Measurements from ENCODE around the gene MAIP1.

Gene MAIP1

DNA sequence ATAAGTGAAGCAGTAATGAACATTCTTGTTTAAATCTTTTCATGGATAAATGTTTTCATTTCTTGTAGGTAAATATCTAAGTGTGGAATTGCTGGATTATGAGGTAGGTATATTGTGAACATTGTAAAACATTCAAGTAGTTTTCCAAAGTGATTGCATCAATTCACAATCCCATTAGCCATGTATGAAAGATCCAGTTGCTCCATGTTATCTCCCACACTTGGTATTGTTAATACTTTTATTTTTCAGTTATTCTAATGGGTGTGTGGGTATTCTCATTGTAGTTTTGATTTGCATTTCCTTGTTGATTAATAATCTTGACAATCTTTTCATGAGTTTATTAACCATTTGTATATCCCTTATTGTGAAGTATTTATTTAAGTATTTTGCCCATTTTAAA, 50.3 kb downstream of the MAIP1 start:
- Histone ChIP-seq H3K27ac (ENCODE audit: low read depth, low read length) (no peak overlapping the region), H3K36me3 (ENCODE audit: insufficient read depth, low read length) (no peaks in the 10 kb centered on the region), H3K4me3 (ENCODE audit: low read depth, low read length) (no peak overlapping the region), H3K27me3 (ENCODE audit: insufficient read depth, low read length) (0 out of 2 replicates have a peak, but pooled peaks cover 3% of the 10 kb centered on the region), H2AFZ (ENCODE audit: low read length, unreplicated experiment) (no peak overlapping the region), H3K79me2 (ENCODE audit: control insufficient read depth, insufficient read depth, low read length, unreplicated experiment) (no peaks in the 10 kb centered on the region), H3K4me1 (ENCODE audit: control insufficient read depth, insufficient read depth, low read length, unreplicated experiment) (peaks cover 8% of the 10 kb centered on the region)

DNA sequence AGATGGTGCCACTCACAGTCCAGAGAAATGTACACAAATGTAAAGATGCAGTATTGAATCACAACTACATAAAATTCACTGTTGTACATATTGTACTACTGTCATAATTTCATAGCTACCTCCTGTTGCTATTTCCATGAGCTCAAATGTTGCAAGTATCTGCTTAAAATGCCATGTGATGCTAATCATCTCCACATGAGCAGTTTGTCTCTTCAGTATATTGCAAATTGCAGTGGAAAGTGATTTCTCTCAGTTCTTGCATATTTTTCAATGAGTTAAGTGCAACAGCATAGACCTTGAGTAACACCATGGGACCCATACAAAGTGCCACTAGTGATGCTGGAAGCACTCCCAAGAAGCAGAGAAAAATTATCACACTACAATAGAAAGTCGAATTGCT, 51.9 kb downstream of the MAIP1 start:
- no peaks in the 10 kb centered on the region for H3K36me3 ChIP-seq (ENCODE audit: insufficient read depth, low read length)
- no peak overlapping the region for H3K27ac ChIP-seq (ENCODE audit: low read depth, low read length)

GRCh38 chr2:200012401-200012800, 57.0 kb downstream of the MAIP1 start:
- Histone ChIP-seq H3K4me1 (ENCODE audit: control insufficient read depth, insufficient read depth, low read length, unreplicated experiment) (no peaks in the 10 kb centered on the region), H3K27me3 (ENCODE audit: insufficient read depth, low read length) (no peaks in the 10 kb centered on the region), H3K4me3 (ENCODE audit: low read depth, low read length) (no peak overlapping the region), H3K27ac (ENCODE audit: low read depth, low read length) (no peak overlapping the region), H3K36me3 (ENCODE audit: insufficient read depth, low read length) (no peaks in the 10 kb centered on the region), H3K79me2 (ENCODE audit: control insufficient read depth, insufficient read depth, low read length, unreplicated experiment) (no peaks in the 10 kb centered on the region), H2AFZ (ENCODE audit: low read length, unreplicated experiment) (no peak overlapping the region)

More for the DNA sequence above, 51.9 kb downstream of the MAIP1 start:
- Histone ChIP-seq H3K4me3 (ENCODE audit: low read depth, low read length) (no peak overlapping the region), H3K79me2 (ENCODE audit: control insufficient read depth, insufficient read depth, low read length, unreplicated experiment) (no peaks in the 10 kb centered on the region), H2AFZ (ENCODE audit: low read length, unreplicated experiment) (no peak overlapping the region), H3K4me1 (ENCODE audit: control insufficient read depth, insufficient read depth, low read length, unreplicated experiment) (peaks cover 8% of the 10 kb centered on the region), H3K27me3 (ENCODE audit: insufficient read depth, low read length) (0 out of 2 replicates have a peak, but pooled peaks cover 3% of the 10 kb centered on the region)
